ENCODE results near the gene SCP2D1.

DNA sequence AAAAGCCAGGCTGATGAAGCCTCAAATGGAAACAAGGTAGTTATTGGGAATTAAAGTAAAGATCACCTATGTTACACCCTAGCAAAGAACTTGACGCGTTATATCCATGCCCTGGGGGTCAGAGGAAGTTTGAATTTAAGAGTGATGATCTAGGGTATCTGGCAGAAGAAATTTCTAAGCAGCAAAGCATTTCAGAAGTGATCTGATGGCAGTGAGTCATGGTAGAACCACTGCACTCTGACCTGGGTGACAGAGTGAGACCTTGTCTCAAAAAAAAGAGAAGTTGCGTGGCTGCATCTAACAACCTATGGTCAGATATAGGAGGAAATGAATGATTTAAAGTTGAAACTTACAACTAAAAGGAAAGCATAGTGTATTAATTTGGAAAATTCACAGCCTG, 45.2 kb downstream of the SCP2D1 start:
- TF ChIP-seq, protein P1, sequence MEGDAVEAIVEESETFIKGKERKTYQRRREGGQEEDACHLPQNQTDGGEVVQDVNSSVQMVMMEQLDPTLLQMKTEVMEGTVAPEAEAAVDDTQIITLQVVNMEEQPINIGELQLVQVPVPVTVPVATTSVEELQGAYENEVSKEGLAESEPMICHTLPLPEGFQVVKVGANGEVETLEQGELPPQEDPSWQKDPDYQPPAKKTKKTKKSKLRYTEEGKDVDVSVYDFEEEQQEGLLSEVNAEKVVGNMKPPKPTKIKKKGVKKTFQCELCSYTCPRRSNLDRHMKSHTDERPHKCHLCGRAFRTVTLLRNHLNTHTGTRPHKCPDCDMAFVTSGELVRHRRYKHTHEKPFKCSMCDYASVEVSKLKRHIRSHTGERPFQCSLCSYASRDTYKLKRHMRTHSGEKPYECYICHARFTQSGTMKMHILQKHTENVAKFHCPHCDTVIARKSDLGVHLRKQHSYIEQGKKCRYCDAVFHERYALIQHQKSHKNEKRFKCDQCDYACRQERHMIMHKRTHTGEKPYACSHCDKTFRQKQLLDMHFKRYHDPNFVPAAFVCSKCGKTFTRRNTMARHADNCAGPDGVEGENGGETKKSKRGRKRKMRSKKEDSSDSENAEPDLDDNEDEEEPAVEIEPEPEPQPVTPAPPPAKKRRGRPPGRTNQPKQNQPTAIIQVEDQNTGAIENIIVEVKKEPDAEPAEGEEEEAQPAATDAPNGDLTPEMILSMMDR (IDR thresholded peaks at IDR 0.05) = no peak
- TF ChIP-seq POLR2A (IDR thresholded peaks at IDR 0.05) = no peak
